ENCODE data around the gene BCL2L13.
A peak's percentile ranks its signal among the peaks of the same experiment; 100 is the strongest.

The BCL2L13 gene

GRCh38 chr22:17638432-17639246 is at the start of gene BCL2L13:
TSS of gene BCL2L13 (plus strand) at chr22:17638757. CDS start at chr22:17655712, 16,955 bp downstream.
- peak within 1 kb of the TSS; percentile 100 for H3K4me3 ChIP-seq (ENCODE audit: low read depth, low read length)
- H3K36me3 ChIP-seq (ENCODE audit: control insufficient read depth, insufficient read depth, low read length), result no peaks in the 10 kb centered on the region
- peak within 1 kb of the TSS; percentile 99 for H3K9ac ChIP-seq (ENCODE audit: low read depth, low read length)
- H3K9me3 ChIP-seq (ENCODE audit: control insufficient read depth, insufficient read depth, low read length), result no peaks in the 10 kb centered on the region
- peaks cover 3% of the 10 kb centered on the region for H3K4me1 ChIP-seq (ENCODE audit: control insufficient read depth, insufficient read depth, low read length)
- no peaks in the 10 kb centered on the region for H3K27me3 ChIP-seq (ENCODE audit: control insufficient read depth, insufficient read depth, low read length)

- Histone ChIP-seq H3K27me3 (ENCODE audit: control insufficient read depth, insufficient read depth, low read length) (no peaks in the 10 kb centered on the region), H3K9me3 (ENCODE audit: control insufficient read depth, insufficient read depth, low read length) (no peaks in the 10 kb centered on the region), H3K4me1 (ENCODE audit: control insufficient read depth, insufficient read depth, low read length) (no peaks in the 10 kb centered on the region), H3K36me3 (ENCODE audit: control insufficient read depth, insufficient read depth, low read length) (peaks cover 41% of the 10 kb centered on the region), H3K9ac (ENCODE audit: low read depth, low read length) (no peak overlapping the region), H3K4me3 (ENCODE audit: low read depth, low read length) (no peak overlapping the region)
Observed at GRCh38 chr22:17589810-17590375, 48.7 kb upstream of the BCL2L13 start.

- peaks cover 41% of the 10 kb centered on the region for H3K36me3 ChIP-seq (ENCODE audit: control insufficient read depth, insufficient read depth, low read length)
- no peaks in the 10 kb centered on the region for H3K4me1 ChIP-seq (ENCODE audit: control insufficient read depth, insufficient read depth, low read length)
- no peaks in the 10 kb centered on the region for H3K27me3 ChIP-seq (ENCODE audit: control insufficient read depth, insufficient read depth, low read length)
- H3K9ac ChIP-seq (ENCODE audit: low read depth, low read length), result no peak overlapping the region
- H3K4me3 ChIP-seq (ENCODE audit: low read depth, low read length), result no peak overlapping the region
- H3K9me3 ChIP-seq (ENCODE audit: control insufficient read depth, insufficient read depth, low read length), result no peaks in the 10 kb centered on the region
Observed at GRCh38 chr22:17590586-17590985, 48.0 kb upstream of the BCL2L13 start.

GRCh38 chr22:17592201-17592600 is 46.4 kb upstream of the BCL2L13 start:
- Histone ChIP-seq H3K4me3 (ENCODE audit: low read depth, low read length) (no peak overlapping the region), H3K9me3 (ENCODE audit: control insufficient read depth, insufficient read depth, low read length) (no peaks in the 10 kb centered on the region), H3K36me3 (ENCODE audit: control insufficient read depth, insufficient read depth, low read length) (peaks cover 48% of the 10 kb centered on the region), H3K27me3 (ENCODE audit: control insufficient read depth, insufficient read depth, low read length) (no peaks in the 10 kb centered on the region), H3K4me1 (ENCODE audit: control insufficient read depth, insufficient read depth, low read length) (no peaks in the 10 kb centered on the region), H3K9ac (ENCODE audit: low read depth, low read length) (no peak overlapping the region)

- Histone ChIP-seq H3K36me3 (ENCODE audit: control insufficient read depth, insufficient read depth, low read length) (peaks cover 56% of the 10 kb centered on the region), H3K9ac (ENCODE audit: low read depth, low read length) (no peak overlapping the region), H3K4me1 (ENCODE audit: control insufficient read depth, insufficient read depth, low read length) (no peaks in the 10 kb centered on the region), H3K9me3 (ENCODE audit: control insufficient read depth, insufficient read depth, low read length) (no peaks in the 10 kb centered on the region), H3K4me3 (ENCODE audit: low read depth, low read length) (no peak overlapping the region), H3K27me3 (ENCODE audit: control insufficient read depth, insufficient read depth, low read length) (no peaks in the 10 kb centered on the region)
Observed at GRCh38 chr22:17596226-17596625, 42.3 kb upstream of the BCL2L13 start.

- H3K36me3 ChIP-seq (ENCODE audit: control insufficient read depth, insufficient read depth, low read length), result peaks cover 52% of the 10 kb centered on the region
- H3K4me3 ChIP-seq (ENCODE audit: low read depth, low read length), result no peak overlapping the region
- H3K9me3 ChIP-seq (ENCODE audit: control insufficient read depth, insufficient read depth, low read length), result no peaks in the 10 kb centered on the region
- no peaks in the 10 kb centered on the region for H3K27me3 ChIP-seq (ENCODE audit: control insufficient read depth, insufficient read depth, low read length)
- no peak overlapping the region for H3K9ac ChIP-seq (ENCODE audit: low read depth, low read length)
- H3K4me1 ChIP-seq (ENCODE audit: control insufficient read depth, insufficient read depth, low read length), result no peaks in the 10 kb centered on the region
Observed at GRCh38 chr22:17597217-17597616, 41.3 kb upstream of the BCL2L13 start.

GRCh38 chr22:17598318-17598717 is 40.2 kb upstream of the BCL2L13 start:
- Histone ChIP-seq H3K4me1 (ENCODE audit: control insufficient read depth, insufficient read depth, low read length) (no peaks in the 10 kb centered on the region), H3K9ac (ENCODE audit: low read depth, low read length) (no peak overlapping the region), H3K27me3 (ENCODE audit: control insufficient read depth, insufficient read depth, low read length) (no peaks in the 10 kb centered on the region), H3K9me3 (ENCODE audit: control insufficient read depth, insufficient read depth, low read length) (no peaks in the 10 kb centered on the region), H3K36me3 (ENCODE audit: control insufficient read depth, insufficient read depth, low read length) (peaks cover 42% of the 10 kb centered on the region), H3K4me3 (ENCODE audit: low read depth, low read length) (no peak overlapping the region)

GRCh38 chr22:17601031-17601430 is 37.5 kb upstream of the BCL2L13 start:
- Histone ChIP-seq H3K9me3 (ENCODE audit: control insufficient read depth, insufficient read depth, low read length) (no peaks in the 10 kb centered on the region), H3K4me3 (ENCODE audit: low read depth, low read length) (no peak overlapping the region), H3K9ac (ENCODE audit: low read depth, low read length) (no peak overlapping the region), H3K27me3 (ENCODE audit: control insufficient read depth, insufficient read depth, low read length) (no peaks in the 10 kb centered on the region), H3K36me3 (ENCODE audit: control insufficient read depth, insufficient read depth, low read length) (peaks cover 31% of the 10 kb centered on the region), H3K4me1 (ENCODE audit: control insufficient read depth, insufficient read depth, low read length) (no peaks in the 10 kb centered on the region)

GRCh38 chr22:17603668-17604067 is 34.9 kb upstream of the BCL2L13 start:
- no peak overlapping the region for H3K4me3 ChIP-seq (ENCODE audit: low read depth, low read length)
- H3K4me1 ChIP-seq (ENCODE audit: control insufficient read depth, insufficient read depth, low read length), result no peaks in the 10 kb centered on the region
- H3K36me3 ChIP-seq (ENCODE audit: control insufficient read depth, insufficient read depth, low read length), result peaks cover 9% of the 10 kb centered on the region
- no peaks in the 10 kb centered on the region for H3K27me3 ChIP-seq (ENCODE audit: control insufficient read depth, insufficient read depth, low read length)
- H3K9ac ChIP-seq (ENCODE audit: low read depth, low read length), result no peak overlapping the region
- H3K9me3 ChIP-seq (ENCODE audit: control insufficient read depth, insufficient read depth, low read length), result no peaks in the 10 kb centered on the region

- no peak overlapping the region for H3K4me3 ChIP-seq (ENCODE audit: low read depth, low read length)
- H3K36me3 ChIP-seq (ENCODE audit: control insufficient read depth, insufficient read depth, low read length), result no peaks in the 10 kb centered on the region
- H3K27me3 ChIP-seq (ENCODE audit: control insufficient read depth, insufficient read depth, low read length), result no peaks in the 10 kb centered on the region
- H3K9ac ChIP-seq (ENCODE audit: low read depth, low read length), result no peak overlapping the region
- H3K4me1 ChIP-seq (ENCODE audit: control insufficient read depth, insufficient read depth, low read length), result no peaks in the 10 kb centered on the region
- H3K9me3 ChIP-seq (ENCODE audit: control insufficient read depth, insufficient read depth, low read length), result no peaks in the 10 kb centered on the region
Observed at GRCh38 chr22:17606496-17606895, 32.1 kb upstream of the BCL2L13 start.

GRCh38 chr22:17607891-17608521 is 30.6 kb upstream of the BCL2L13 start:
- Histone ChIP-seq H3K4me1 (ENCODE audit: control insufficient read depth, insufficient read depth, low read length) (no peaks in the 10 kb centered on the region), H3K9me3 (ENCODE audit: control insufficient read depth, insufficient read depth, low read length) (no peaks in the 10 kb centered on the region), H3K27me3 (ENCODE audit: control insufficient read depth, insufficient read depth, low read length) (no peaks in the 10 kb centered on the region), H3K4me3 (ENCODE audit: low read depth, low read length) (no peak overlapping the region), H3K9ac (ENCODE audit: low read depth, low read length) (no peak overlapping the region), H3K36me3 (ENCODE audit: control insufficient read depth, insufficient read depth, low read length) (peaks cover 12% of the 10 kb centered on the region)

- H3K27me3 ChIP-seq (ENCODE audit: control insufficient read depth, insufficient read depth, low read length), result no peaks in the 10 kb centered on the region
- no peaks in the 10 kb centered on the region for H3K9me3 ChIP-seq (ENCODE audit: control insufficient read depth, insufficient read depth, low read length)
- H3K9ac ChIP-seq (ENCODE audit: low read depth, low read length), result no peak overlapping the region
- H3K4me1 ChIP-seq (ENCODE audit: control insufficient read depth, insufficient read depth, low read length), result no peaks in the 10 kb centered on the region
- H3K4me3 ChIP-seq (ENCODE audit: low read depth, low read length), result no peak overlapping the region
- peaks cover 14% of the 10 kb centered on the region for H3K36me3 ChIP-seq (ENCODE audit: control insufficient read depth, insufficient read depth, low read length)
Observed at GRCh38 chr22:17612057-17612456, 26.5 kb upstream of the BCL2L13 start.
